SK-N-SH treated with all-trans-retinoic acid at 6 μM for 48 hours (cell line): ENCODE measurements around the gene LDLRAP1.

ENCODE experiments used
- ATAC-seq: fragments of 200-7000 bp; cut with Tn5 transposase; 3 replicates; pipeline ENCODE4 v1.9.1; 2020; ENCODE audit warnings: mild to moderate bottlenecking, moderate library complexity
- ARNTL ChIP-seq: fragments of 450-650 bp; formaldehyde crosslinking; IDR thresholded peaks from 2 replicates; pipeline ENCODE4 v1.5.0; 2020; ENCODE audit warnings: low read depth, mild to moderate bottlenecking, moderate library complexity, borderline replicate concordance
- BACH2 ChIP-seq: fragments of 250-450 bp; sonication (Bioruptor Pico); IDR thresholded peaks from 2 replicates; pipeline ENCODE4 v1.9.0; 2021; ENCODE audit warnings: mild to moderate bottlenecking, borderline replicate concordance
- CSRNP3 ChIP-seq: fragments of 250-450 bp; sonication (Bioruptor Pico); IDR thresholded peaks from 2 replicates; pipeline ENCODE4 v1.5.1; 2021; ENCODE audit warnings: mild to moderate bottlenecking, moderate library complexity
- ESRRG ChIP-seq: fragments of 250-450 bp; sonication (Bioruptor Pico); IDR thresholded peaks from 2 replicates; pipeline ENCODE4 v1.6.1; 2021; ENCODE audit warnings: mild to moderate bottlenecking
- GLIS3 ChIP-seq: fragments of 250-450 bp; sonication (Bioruptor Pico); IDR thresholded peaks from 2 replicates; pipeline ENCODE4 v1.5.0; 2020; ENCODE audit warnings: mild to moderate bottlenecking, moderate library complexity
- ISL1 ChIP-seq: fragments of 250-450 bp; sonication (Bioruptor Pico); IDR thresholded peaks from 2 replicates; pipeline ENCODE4 v2.1.2; 2022; ENCODE audit warnings: mild to moderate bottlenecking, moderate library complexity
- PATZ1 ChIP-seq: fragments of 250-450 bp; sonication (Bioruptor Pico); IDR thresholded peaks from 2 replicates; pipeline ENCODE4 v1.8.0; 2020; ENCODE audit warnings: mild to moderate bottlenecking, moderate library complexity, borderline replicate concordance
- POU6F1 ChIP-seq: fragments of 250-450 bp; sonication (Bioruptor Pico); IDR thresholded peaks from 2 replicates; pipeline ENCODE4 v1.8.0; 2021; ENCODE audit warnings: low read depth, mild to moderate bottlenecking, moderate library complexity, borderline replicate concordance
- RARB ChIP-seq: fragments of 250-450 bp; sonication (Bioruptor Pico); IDR thresholded peaks from 2 replicates; pipeline ENCODE4 v1.8.0; 2021; ENCODE audit warnings: mild to moderate bottlenecking, moderate library complexity
- TCF4 ChIP-seq: fragments of 250-450 bp; sonication (Bioruptor Pico); IDR thresholded peaks from 2 replicates; pipeline ENCODE4 v1.8.0; 2021; ENCODE audit warnings: mild to moderate bottlenecking, moderate library complexity, borderline replicate concordance
- TOX ChIP-seq: fragments of 250-450 bp; sonication (Bioruptor Pico); IDR thresholded peaks from 2 replicates; pipeline ENCODE4 v1.8.0; 2021; ENCODE audit warnings: mild to moderate bottlenecking, moderate library complexity, borderline replicate concordance
- TSHZ2 ChIP-seq: fragments of 250-450 bp; sonication (Bioruptor Pico); IDR thresholded peaks from 2 replicates; pipeline ENCODE4 v1.5.0; 2020; ENCODE audit warnings: mild to moderate bottlenecking, moderate library complexity
- ZC3H10 ChIP-seq: fragments of 250-450 bp; sonication (Bioruptor Pico); IDR thresholded peaks from 2 replicates; pipeline ENCODE4 v1.5.1; 2021; ENCODE audit warnings: mild to moderate bottlenecking, moderate library complexity
- ZFP3 ChIP-seq: fragments of 250-450 bp; sonication (Bioruptor Pico); IDR thresholded peaks from 2 replicates; pipeline ENCODE4 v1.5.0; 2020; ENCODE audit warnings: mild to moderate bottlenecking, moderate library complexity
- ZFP30 ChIP-seq: fragments of 450-650 bp; formaldehyde crosslinking; IDR thresholded peaks from 2 replicates; pipeline ENCODE4 v1.5.0; 2022; ENCODE audit warnings: mild to moderate bottlenecking, moderate library complexity
- ZNF565 ChIP-seq: fragments of 450-650 bp; formaldehyde crosslinking; conservative IDR thresholded peaks from 2 replicates; pipeline ENCODE4 v1.5.0; 2020; ENCODE audit warnings: low read depth, mild to moderate bottlenecking, moderate library complexity
- ZNF70 ChIP-seq: fragments of 450-650 bp; formaldehyde crosslinking; IDR thresholded peaks from 2 replicates; pipeline ENCODE4 v1.5.0; 2020; ENCODE audit warnings: mild to moderate bottlenecking, moderate library complexity
- ZNF8 ChIP-seq: fragments of 450-650 bp; formaldehyde crosslinking; IDR thresholded peaks from 2 replicates; pipeline ENCODE4 v1.5.0; 2020; ENCODE audit warnings: mild to moderate bottlenecking, moderate library complexity

LDLRAP1 gene

GRCh38 chr1:25529518-25530185 lies 13.8 kb upstream of the LDLRAP1 start (continued):
- TF ChIP-seq ZNF565 (CRISPR knock-in tag) (no peak), BACH2 (CRISPR knock-in tag) (no peak), TOX (no peak), ISL1 (CRISPR knock-in tag) (no peak), ARNTL (CRISPR knock-in tag) (no peak), ZFP30 (no peak), ZFP3 (CRISPR knock-in tag) (no peak), ZNF70 (no peak)

GRCh38 chr1:25530186-25531081 lies 13.0 kb upstream of the LDLRAP1 start:
- TF ChIP-seq POU6F1: no peak
- no peak for TF ChIP-seq ZNF8 (CRISPR knock-in tag)
- no peak for TF ChIP-seq ZFP3 (CRISPR knock-in tag)
- no peak for TF ChIP-seq PATZ1 (CRISPR knock-in tag)
- TF ChIP-seq ESRRG (CRISPR knock-in tag): no peak
- no peak for TF ChIP-seq ZC3H10 (CRISPR knock-in tag)
- no peak for TF ChIP-seq ZNF565 (CRISPR knock-in tag)
- no peak for TF ChIP-seq TCF4

GRCh38 chr1:25531082-25531461 lies 12.3 kb upstream of the LDLRAP1 start:
- TF ChIP-seq GLIS3 (CRISPR knock-in tag) (no peak), ISL1 (CRISPR knock-in tag) (no peak), ZFP3 (CRISPR knock-in tag) (no peak), TOX (no peak), POU6F1 (no peak), ZNF8 (CRISPR knock-in tag) (no peak), CSRNP3 (no peak), ESRRG (CRISPR knock-in tag) (no peak)
- ATAC-seq: no peak

More at GRCh38 chr1:25530186-25531081, 13.0 kb upstream of the LDLRAP1 start:
- ATAC-seq: no peak

- ATAC-seq: no peak
Measured at GRCh38 chr1:25532970-25533369, 10.4 kb upstream of the LDLRAP1 start.

More at GRCh38 chr1:25532970-25533369, 10.4 kb upstream of the LDLRAP1 start:
- TF ChIP-seq ZNF565 (CRISPR knock-in tag): no peak
- no peak for TF ChIP-seq PATZ1 (CRISPR knock-in tag)
- no peak for TF ChIP-seq TSHZ2 (CRISPR knock-in tag)
- TF ChIP-seq RARB (CRISPR knock-in tag): no peak
- no peak for TF ChIP-seq ISL1 (CRISPR knock-in tag)
- no peak for TF ChIP-seq TCF4
